Hematopoietic multipotent progenitor cell treated with erythropoietin and hydrocortisone succinate and interleukin-3 and kit ligand, for 17 days (in vitro differentiated cells): Measurements from ENCODE around the gene CD300LB.
"Not testable (repeated sequence)": the region's sequence is repeated elsewhere in the genome, so short reads cannot be mapped to it uniquely, and the experiment has no call there.

Experiments used
- DNase-seq: peaks from one replicate; pipeline ENCODE4 v3.0.0-alpha.2; 2015; ENCODE audit warnings: low spot score

CD300LB gene

DNA sequence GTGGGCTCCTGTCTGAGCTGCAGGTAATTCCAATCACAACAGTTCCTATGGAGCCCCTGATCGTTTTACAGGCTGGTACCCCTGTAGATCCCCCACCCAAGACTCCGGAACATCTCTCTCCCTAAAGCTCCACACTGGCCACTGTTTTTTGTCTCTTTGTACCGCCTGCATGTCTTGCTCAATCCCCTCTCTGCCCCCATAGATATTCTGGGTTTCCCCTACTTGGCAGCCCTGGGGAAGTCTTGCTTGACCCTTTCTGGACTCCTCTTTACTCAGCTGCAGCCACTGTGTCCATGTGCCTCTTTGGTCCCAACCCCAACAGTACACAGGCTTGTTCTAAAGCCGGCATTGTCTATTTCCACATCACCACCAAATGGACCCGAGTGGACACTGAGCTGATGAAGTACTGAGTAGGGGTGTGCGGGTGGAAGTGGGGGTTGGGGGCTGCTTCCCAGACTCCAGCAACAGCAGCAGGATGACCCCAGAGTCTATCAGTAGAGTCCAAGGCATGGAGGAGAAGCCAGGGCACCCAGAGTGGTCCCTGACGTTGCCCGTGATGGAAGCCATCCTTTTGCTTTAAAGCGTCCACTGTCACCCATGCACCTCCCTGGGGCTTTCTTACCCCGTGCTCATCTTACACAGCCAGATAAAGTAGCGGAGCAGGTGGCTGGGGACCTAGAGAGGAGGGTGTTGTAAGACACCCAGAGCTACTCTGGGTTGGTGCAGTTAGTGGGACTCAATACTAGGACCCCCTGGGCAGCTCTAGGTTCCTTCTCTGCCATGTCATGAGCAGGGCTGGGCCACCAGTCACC, 6.4 kb downstream of the CD300LB start:
- DNase-seq = no peak

GRCh38 chr17:74523308-74523707, 8.0 kb downstream of the CD300LB start:
- DNase-seq = no peak

DNA sequence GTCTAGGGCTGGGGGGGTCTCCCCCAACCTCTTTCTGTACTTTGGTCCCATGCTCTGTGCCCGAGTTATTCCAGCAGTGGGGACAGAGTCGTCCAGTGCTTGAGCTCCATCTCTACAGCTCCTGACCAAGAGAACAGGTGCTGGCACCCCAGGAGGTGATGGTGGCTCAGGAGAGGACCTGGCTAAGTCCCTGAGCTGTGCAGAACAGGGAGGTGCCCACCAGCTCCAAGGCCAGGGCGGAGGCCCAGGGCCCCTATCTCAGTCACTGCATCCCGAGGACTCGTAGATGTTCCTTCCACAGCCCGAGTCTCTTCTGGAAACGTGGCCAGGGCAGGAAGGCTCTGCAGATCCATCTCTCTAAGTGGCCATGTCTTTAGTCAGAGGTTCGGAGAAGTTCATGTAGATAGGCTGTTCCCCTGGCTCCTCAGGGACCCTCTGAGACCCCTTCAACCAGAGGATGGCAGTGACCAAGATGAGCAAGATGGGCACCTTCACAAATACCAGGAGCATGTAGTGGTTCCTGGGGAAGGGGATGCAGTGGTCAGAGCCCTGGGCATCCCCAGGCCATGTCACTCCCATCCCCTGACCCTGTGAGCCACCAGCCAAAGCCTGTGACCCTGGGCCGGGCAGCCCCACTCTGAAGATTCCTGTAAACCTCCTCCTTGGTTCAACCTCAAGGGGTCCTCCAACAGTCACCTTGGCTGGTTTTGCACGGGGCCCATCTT, 8.7 kb downstream of the CD300LB start:
- no peak for DNase-seq

- DNase-seq = no peak
These were observed 9.5 kb downstream of the CD300LB start for GRCh38 chr17:74521701-74522201.

DNA sequence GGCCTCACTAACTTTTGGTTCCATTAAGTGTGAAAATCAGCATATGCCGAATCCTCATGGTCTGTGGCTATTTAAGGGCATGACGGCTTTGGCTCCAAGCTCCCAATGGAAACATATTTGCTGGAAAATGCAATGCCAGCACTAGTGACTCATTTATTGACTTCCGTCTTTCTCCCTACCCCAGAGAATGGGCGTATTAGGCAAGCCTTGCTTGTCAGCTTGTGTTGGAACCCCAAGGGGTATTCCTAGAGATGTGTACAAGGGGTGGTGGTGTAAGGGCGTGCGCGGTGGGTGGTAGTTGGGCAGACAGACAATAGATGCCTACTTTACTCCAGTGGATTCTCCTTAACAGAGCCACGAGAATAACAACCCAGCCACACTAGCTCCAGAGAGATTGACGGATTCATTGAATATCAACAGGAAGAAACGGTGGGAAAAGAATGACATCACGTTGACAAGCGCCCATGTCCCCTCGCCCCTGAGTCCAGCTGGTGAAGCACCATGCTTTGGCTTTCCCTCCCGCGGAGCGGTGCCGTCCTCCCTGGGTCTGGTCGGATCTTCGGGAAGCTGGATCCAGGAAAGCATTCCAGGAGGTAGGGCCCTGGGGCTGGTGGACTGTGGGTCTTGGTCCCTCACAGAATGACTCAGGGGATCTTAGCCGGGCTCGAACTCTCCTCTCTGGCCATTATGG, 10.3 kb downstream of the CD300LB start:
- DNase-seq = no peak

DNA sequence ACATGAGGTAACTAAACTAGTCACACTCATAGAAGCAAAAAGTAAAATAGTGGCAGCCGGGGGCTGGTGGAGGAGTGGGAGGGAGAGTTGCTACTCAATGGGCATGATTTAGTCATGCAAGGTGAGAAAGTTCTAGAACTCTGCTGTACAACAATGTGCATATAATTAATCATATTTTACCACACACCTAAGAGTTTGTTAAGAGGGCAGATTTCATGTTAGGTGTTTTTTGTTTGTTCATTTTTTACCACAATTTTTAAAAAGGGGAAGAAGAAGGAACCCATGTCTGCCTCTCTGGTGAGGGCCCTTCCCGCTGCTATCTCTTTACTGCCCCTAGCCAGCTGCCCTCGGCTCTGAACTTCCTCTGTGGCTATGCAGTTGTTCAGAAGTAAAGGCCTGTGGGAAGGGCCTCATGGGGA, 11.2 kb downstream of the CD300LB start:
- DNase-seq = no peak

- DNase-seq = not testable (repeated sequence)
These were observed 12.8 kb downstream of the CD300LB start for GRCh38 chr17:74518413-74518981.

- no peak for DNase-seq
These were observed 14.5 kb downstream of the CD300LB start for GRCh38 chr17:74516561-74517328.

DNA sequence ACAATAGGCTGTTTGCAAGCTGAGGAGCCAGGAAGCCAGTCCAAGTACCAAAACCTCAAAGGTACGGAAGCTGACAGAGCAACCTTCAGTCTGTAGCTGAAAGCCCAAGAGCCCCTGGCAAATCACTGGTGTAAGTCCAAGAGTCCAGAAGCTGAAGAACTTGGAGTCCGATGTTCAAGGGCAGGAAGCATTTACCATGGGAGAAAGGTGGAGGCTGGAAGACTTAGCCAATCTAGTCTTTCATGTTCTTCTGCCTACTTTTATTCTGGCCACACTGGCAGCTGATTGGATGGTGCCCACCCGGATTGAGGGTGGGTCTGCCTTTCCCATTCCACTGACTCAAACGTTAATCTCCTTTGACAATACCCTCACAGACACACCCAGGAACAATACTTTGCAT, 15.3 kb downstream of the CD300LB start:
- no peak for DNase-seq

- peak; percentile 24 for DNase-seq
These were observed 16.5 kb downstream of the CD300LB start for GRCh38 chr17:74514632-74515334.

DNA sequence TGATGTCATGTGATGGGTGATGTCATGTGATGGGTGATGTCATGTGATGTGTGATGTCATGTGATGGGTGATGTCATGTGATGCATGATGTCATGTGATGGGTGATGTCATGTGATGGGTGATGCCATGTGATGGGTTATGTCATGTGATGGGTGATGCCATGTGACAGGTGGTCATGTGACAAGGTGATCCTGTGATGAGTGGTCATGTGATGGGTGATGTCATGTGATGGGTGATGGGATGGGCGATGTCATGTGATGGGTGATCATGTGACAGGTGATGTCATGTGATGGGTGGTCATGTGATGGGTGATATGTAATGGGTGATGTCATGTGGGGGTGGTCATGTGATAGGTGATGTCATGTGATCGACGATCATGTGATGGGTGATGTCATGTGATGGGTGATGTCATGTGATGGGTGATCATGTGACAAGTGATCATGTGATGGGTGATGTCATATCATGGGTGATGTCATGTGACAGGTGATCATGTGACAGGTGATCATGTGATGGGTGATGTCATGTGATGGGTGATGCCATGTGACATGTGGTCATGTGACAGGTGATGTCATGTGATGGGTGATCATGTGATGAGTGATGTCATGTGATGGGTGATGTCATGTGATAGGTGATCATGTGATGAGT, 17.2 kb downstream of the CD300LB start:
- DNase-seq = peak; percentile 37

- no peak for DNase-seq
These were observed 18.6 kb downstream of the CD300LB start for GRCh38 chr17:74512624-74513091.

GRCh38 chr17:74512036-74512435, 19.2 kb downstream of the CD300LB start:
- DNase-seq = no peak

DNA sequence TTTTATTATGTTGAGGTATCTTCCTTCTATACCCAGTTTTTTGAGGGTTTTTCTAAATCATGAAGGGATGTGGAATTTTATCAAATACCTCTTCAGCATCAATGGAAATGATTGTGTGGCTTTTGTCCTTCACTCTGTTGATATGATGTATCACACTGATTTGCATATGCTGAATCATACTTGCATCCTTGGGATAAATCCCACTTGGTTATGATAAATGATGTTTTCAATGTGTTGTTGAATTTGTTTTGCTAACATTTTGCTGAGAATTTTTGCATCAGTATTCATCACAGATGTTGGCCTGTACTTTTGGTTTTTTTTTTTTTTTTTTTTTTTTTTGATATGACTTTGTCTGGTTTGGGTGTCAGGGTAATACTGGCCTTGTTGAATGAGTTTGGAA, 23.1 kb downstream of the CD300LB start:
- DNase-seq = no peak

DNA sequence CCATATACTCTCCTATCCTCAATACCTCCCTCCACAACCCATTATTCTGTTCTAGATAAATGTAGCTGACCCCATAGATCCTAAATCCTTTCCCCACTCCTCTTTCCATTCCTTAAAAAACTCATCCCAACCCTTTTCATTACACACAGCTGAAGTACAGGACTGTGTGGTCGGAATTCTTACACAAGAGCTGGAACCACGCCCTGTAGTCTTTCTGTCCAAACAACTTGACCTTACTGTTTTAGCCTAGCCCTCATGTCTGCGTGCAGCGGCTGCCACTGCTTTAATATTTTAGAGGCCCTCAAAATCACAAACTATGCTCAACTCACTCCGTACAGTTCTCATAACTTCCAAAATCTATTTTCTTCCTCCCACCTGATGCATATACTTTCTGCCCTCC, 27.3 kb downstream of the CD300LB start:
- not testable (repeated sequence) for DNase-seq

DNA sequence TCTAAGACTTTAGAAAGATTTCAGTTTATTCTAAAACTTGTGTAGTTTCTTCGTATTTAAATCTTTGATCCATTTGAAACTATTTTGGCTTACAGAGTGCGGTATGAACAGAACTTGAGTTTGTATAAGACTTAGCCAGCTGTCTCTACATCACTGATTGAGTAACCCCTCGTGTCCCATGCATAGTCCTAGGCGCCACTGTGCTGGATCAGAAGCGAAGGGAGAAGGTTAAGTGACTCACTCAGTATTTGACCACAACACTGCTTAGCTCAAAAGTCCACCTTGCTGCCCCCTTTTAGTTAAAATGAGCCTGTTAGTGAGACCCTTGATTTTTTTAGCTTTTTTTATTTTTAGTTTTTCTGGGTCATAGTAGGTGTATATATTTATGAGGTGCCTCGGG, 28.4 kb downstream of the CD300LB start:
- DNase-seq = no peak

- DNase-seq = no peak
These were observed 31.3 kb downstream of the CD300LB start for GRCh38 chr17:74499992-74500391.

DNA sequence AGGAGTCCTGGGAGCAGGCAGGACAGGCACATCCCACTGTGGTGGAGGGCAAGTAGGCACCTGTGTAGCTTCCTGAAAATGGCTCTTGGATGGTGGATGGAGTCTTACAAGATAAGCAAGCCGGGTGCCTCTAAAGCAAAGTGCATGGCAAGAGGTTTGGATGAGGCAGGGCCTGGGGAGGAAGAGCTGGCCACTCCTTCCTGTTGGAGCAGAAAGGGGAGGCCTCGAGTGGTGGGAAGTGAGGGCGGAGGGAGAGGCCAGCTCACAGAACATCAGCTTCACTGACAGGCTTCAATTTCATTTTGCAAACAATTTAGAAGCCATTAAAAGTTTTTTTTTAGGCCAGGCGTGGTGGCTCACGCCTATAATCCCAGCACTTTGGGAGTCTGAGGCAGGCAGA, 33.8 kb downstream of the CD300LB start:
- no peak for DNase-seq

- DNase-seq = peak; percentile 29
These were observed 37.9 kb downstream of the CD300LB start for GRCh38 chr17:74493331-74493833.

GRCh38 chr17:74491626-74492025, 39.6 kb downstream of the CD300LB start:
- DNase-seq = no peak
